ENCODE measurements around the gene ATG7.

The ATG7 gene

GRCh38 chr3:11580645-11581044 is 308.4 kb downstream of the ATG7 start:
- no peaks in the 10 kb centered on the region for H3K9me2 ChIP-seq (replicated peaks; ENCODE audit: insufficient read depth, low read length)
- no peaks in the 10 kb centered on the region for H3F3A ChIP-seq (ENCODE audit: insufficient read depth, low read length)
- no peak overlapping the region for H2AFZ ChIP-seq (ENCODE audit: low read length)
- peaks cover 59% of the 10 kb centered on the region for H3K79me2 ChIP-seq (ENCODE audit: low read length)
- H3K9me3 ChIP-seq (replicated peaks; ENCODE audit: insufficient read depth, low read length): no peaks in the 10 kb centered on the region
- H3K36me3 ChIP-seq (replicated peaks; ENCODE audit: insufficient read depth, low read length): no peaks in the 10 kb centered on the region
- H3K4me3 ChIP-seq (ENCODE audit: low read length): no peak overlapping the region
- no peaks in the 10 kb centered on the region for H3K27me3 ChIP-seq (replicated peaks; ENCODE audit: insufficient read depth, low read length)
- no peak overlapping the region for H3K27ac ChIP-seq (ENCODE audit: low read length)
- H3K9ac ChIP-seq (ENCODE audit: low read length): no peak overlapping the region
- H4K20me1 ChIP-seq (ENCODE audit: insufficient read depth, low read length): no peaks in the 10 kb centered on the region; the same call in 1 of the 2 replicates
- no peak for TF ChIP-seq EZH2 (optimal IDR thresholded peaks at IDR 0.05; ENCODE audit: low read depth, low read length)
- no peak for TF ChIP-seq CTCF (IDR thresholded peaks at IDR 0.05; ENCODE audit: low read length)
- no peak for TF ChIP-seq EZH2phosphoT487 (IDR thresholded peaks at IDR 0.05; ENCODE audit: low read length)
- H3K4me1 ChIP-seq (ENCODE audit: low read length): no peaks in the 10 kb centered on the region
- H3K4me2 ChIP-seq (ENCODE audit: low read depth, low read length): no peak overlapping the region
- DNase-seq: no peak

GRCh38 chr3:11581237-11582190 is 309.3 kb downstream of the ATG7 start:
- no peaks in the 10 kb centered on the region for H3K9me2 ChIP-seq (replicated peaks; ENCODE audit: insufficient read depth, low read length)
- no peaks in the 10 kb centered on the region for H3K9me3 ChIP-seq (replicated peaks; ENCODE audit: insufficient read depth, low read length)
- H3F3A ChIP-seq (ENCODE audit: insufficient read depth, low read length): no peaks in the 10 kb centered on the region
- H3K36me3 ChIP-seq (replicated peaks; ENCODE audit: insufficient read depth, low read length): no peaks in the 10 kb centered on the region
- peaks cover 66% of the 10 kb centered on the region for H3K79me2 ChIP-seq (ENCODE audit: low read length)
- H3K27ac ChIP-seq (ENCODE audit: low read length): no peak overlapping the region
- no peak overlapping the region for H3K4me2 ChIP-seq (ENCODE audit: low read depth, low read length)
- no peaks in the 10 kb centered on the region; the same call in 1 of the 2 replicates for H4K20me1 ChIP-seq (ENCODE audit: insufficient read depth, low read length)
- H3K4me1 ChIP-seq (ENCODE audit: low read length): no peaks in the 10 kb centered on the region
- no peak overlapping the region for H3K9ac ChIP-seq (ENCODE audit: low read length)
- DNase-seq: no peak
- no peaks in the 10 kb centered on the region for H3K27me3 ChIP-seq (replicated peaks; ENCODE audit: insufficient read depth, low read length)
- no peak overlapping the region for H3K4me3 ChIP-seq (ENCODE audit: low read length)
- no peak overlapping the region for H2AFZ ChIP-seq (ENCODE audit: low read length)
- TF ChIP-seq CTCF (IDR thresholded peaks at IDR 0.05; ENCODE audit: low read length) (no peak), EZH2 (optimal IDR thresholded peaks at IDR 0.05; ENCODE audit: low read depth, low read length) (no peak), EZH2phosphoT487 (IDR thresholded peaks at IDR 0.05; ENCODE audit: low read length) (no peak)

- H3K79me2 ChIP-seq (ENCODE audit: low read length): peaks cover 68% of the 10 kb centered on the region
- H3K9ac ChIP-seq (ENCODE audit: low read length): no peak overlapping the region
- no peaks in the 10 kb centered on the region for H3F3A ChIP-seq (ENCODE audit: insufficient read depth, low read length)
- no peak for DNase-seq
- H4K20me1 ChIP-seq (ENCODE audit: insufficient read depth, low read length): no peaks in the 10 kb centered on the region; the same call in 1 of the 2 replicates
- no peak overlapping the region for H3K27ac ChIP-seq (ENCODE audit: low read length)
- no peaks in the 10 kb centered on the region for H3K9me3 ChIP-seq (replicated peaks; ENCODE audit: insufficient read depth, low read length)
- H3K36me3 ChIP-seq (replicated peaks; ENCODE audit: insufficient read depth, low read length): no peaks in the 10 kb centered on the region
- TF ChIP-seq EZH2 (optimal IDR thresholded peaks at IDR 0.05; ENCODE audit: low read depth, low read length) (no peak), CTCF (IDR thresholded peaks at IDR 0.05; ENCODE audit: low read length) (no peak), EZH2phosphoT487 (IDR thresholded peaks at IDR 0.05; ENCODE audit: low read length) (no peak)
- no peak overlapping the region for H3K4me3 ChIP-seq (ENCODE audit: low read length)
- no peaks in the 10 kb centered on the region for H3K9me2 ChIP-seq (replicated peaks; ENCODE audit: insufficient read depth, low read length)
- H3K27me3 ChIP-seq (replicated peaks; ENCODE audit: insufficient read depth, low read length): no peaks in the 10 kb centered on the region
- H3K4me1 ChIP-seq (ENCODE audit: low read length): no peaks in the 10 kb centered on the region
- no peak overlapping the region for H2AFZ ChIP-seq (ENCODE audit: low read length)
- no peak overlapping the region for H3K4me2 ChIP-seq (ENCODE audit: low read depth, low read length)
These were observed 310.2 kb downstream of the ATG7 start for GRCh38 chr3:11582191-11582968.

All from MM.1S (cell line).